ENCODE data around the gene OST4.

DNA sequence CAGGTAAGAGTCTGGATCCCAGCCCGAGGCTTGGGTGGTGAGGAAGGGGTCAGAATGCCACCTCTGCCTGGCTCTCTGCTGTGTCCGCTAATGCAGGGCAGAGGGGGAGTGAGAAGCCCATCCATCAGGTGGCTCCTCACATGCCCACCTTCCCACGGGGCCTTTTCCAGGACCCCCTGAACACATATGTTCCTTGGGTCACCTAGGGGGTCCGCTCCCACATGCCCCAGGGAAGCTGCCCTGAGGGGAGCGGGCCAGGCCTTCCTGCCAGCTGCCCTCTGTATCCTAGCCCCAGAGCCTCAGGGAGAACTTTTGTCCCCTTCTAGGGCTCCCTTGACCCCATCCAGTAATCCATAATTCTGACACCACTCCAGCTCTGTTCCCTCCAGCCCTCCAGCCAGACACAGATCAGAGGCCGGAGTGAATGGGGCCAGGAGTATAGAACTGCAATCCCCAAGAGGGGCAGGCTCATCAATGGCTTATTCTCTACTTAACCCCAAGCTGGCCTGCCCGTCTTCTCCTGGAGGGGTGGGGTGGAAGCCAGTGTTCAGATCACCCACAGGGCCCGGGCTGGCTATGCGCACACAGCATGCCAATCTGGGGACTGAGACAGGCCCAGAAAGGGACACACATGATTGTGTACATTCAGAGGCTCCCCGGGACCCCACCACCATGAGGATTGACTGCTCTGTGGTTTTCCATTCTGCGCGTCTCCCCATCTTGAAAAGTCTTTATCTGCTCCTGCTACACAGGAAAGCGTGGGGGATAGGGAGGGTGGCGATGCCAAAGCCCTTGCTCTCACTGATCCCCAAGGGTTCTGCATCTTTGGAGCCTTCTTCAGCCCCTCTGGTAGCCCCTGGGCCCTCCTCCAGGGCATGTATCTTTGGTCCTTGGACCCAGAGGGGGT, 8.0 kb upstream of the OST4 start:
- TF ChIP-seq, protein P1, sequence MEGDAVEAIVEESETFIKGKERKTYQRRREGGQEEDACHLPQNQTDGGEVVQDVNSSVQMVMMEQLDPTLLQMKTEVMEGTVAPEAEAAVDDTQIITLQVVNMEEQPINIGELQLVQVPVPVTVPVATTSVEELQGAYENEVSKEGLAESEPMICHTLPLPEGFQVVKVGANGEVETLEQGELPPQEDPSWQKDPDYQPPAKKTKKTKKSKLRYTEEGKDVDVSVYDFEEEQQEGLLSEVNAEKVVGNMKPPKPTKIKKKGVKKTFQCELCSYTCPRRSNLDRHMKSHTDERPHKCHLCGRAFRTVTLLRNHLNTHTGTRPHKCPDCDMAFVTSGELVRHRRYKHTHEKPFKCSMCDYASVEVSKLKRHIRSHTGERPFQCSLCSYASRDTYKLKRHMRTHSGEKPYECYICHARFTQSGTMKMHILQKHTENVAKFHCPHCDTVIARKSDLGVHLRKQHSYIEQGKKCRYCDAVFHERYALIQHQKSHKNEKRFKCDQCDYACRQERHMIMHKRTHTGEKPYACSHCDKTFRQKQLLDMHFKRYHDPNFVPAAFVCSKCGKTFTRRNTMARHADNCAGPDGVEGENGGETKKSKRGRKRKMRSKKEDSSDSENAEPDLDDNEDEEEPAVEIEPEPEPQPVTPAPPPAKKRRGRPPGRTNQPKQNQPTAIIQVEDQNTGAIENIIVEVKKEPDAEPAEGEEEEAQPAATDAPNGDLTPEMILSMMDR (IDR thresholded peaks at IDR 0.05) = no peak
- no peak for TF ChIP-seq POLR2AphosphoS5 (IDR thresholded peaks at IDR 0.05)

Measured in upper lobe of left lung (tissue), 4 donors.